ENCODE data around the gene SNRPN. TPM values are rescaled to one million over a fixed set of nuclear protein-coding genes. Genes with fewer than 3 reads are reported as not detected.
"Not testable (repeated sequence)": the region's sequence is repeated elsewhere in the genome, so short reads cannot be mapped to it uniquely, and the experiment has no call there.

The SNRPN gene
- total RNA-seq, 1 experiment from 2014 or later, result 2.0 TPM

- BruUV-seq (replicated peaks); H3K27me3 ChIP-seq (ENCODE audit: insufficient read depth, low read length); RAD21 ChIA-PET (ENCODE audit: low non-redundant PET in 1 of 2, low total read pairs in 2 of 2, uncharacterized antibody in 2 of 2, unreplicated experiment in 2 of 2); ATAC-seq; DNase-seq (ENCODE audit: low read depth, low spot score); H3K9me2 ChIP-seq (ENCODE audit: insufficient read depth); H3K79me2 ChIP-seq (ENCODE audit: insufficient read depth, low read length); H3K4me1 ChIP-seq (ENCODE audit: control insufficient read depth in 1 of 2, insufficient read depth in 2 of 2, low read length in 2 of 2); CTCF ChIA-PET; H2AFZ ChIP-seq (ENCODE audit: low read depth, low read length, poor library complexity, severe bottlenecking); H3K36me3 ChIP-seq (ENCODE audit: control insufficient read depth in 1 of 2, insufficient read depth in 2 of 2, low read length in 2 of 2); H3K4me3 ChIP-seq (replicated peaks in 1 of 2; ENCODE audit: low read depth in 1 of 2, low read length in 2 of 2); H3K4me2 ChIP-seq (ENCODE audit: low read length); H3K9ac ChIP-seq (ENCODE audit: low read length); H3K27ac ChIP-seq (ENCODE audit: low read depth, low read length); H4K20me1 ChIP-seq (ENCODE audit: insufficient read depth); POLR2A ChIA-PET; intact Hi-C loops (cut with micrococcal nuclease): not testable (repeated sequence)
- H3K9me3 ChIP-seq (ENCODE audit: control insufficient read depth in 1 of 2, insufficient read depth in 1 of 2, low read depth in 1 of 2, low read length in 2 of 2), result peaks cover 4 to 27% of the 10 kb centered on the region in 2 experiments; a peak in 2 of 4 replicates
These were observed 32.0 kb upstream of the SNRPN start for GRCh38 chr15:24922781-24923180.

GRCh38 chr15:24924153-24924552 lies 30.6 kb upstream of the SNRPN start:
- Histone ChIP-seq H3K36me3 (ENCODE audit: control insufficient read depth in 1 of 2, insufficient read depth in 2 of 2, low read length in 2 of 2) (no peaks in the 10 kb centered on the region), H3K27ac (ENCODE audit: low read depth, low read length) (no peak overlapping the region), H4K20me1 (ENCODE audit: insufficient read depth) (no peaks in the 10 kb centered on the region), H3K4me1 (ENCODE audit: control insufficient read depth in 1 of 2, insufficient read depth in 2 of 2, low read length in 2 of 2) (no peaks in the 10 kb centered on the region), H3K79me2 (ENCODE audit: insufficient read depth, low read length) (no peaks in the 10 kb centered on the region), H3K9me2 (ENCODE audit: insufficient read depth) (no peaks in the 10 kb centered on the region), H3K9ac (ENCODE audit: low read length) (no peak overlapping the region), H3K4me2 (ENCODE audit: low read length) (no peak overlapping the region), H3K4me3 (replicated peaks in 1 of 2; ENCODE audit: low read depth in 1 of 2, low read length in 2 of 2) (no peak overlapping the region), H3K9me3 (ENCODE audit: control insufficient read depth in 1 of 2, insufficient read depth in 1 of 2, low read depth in 1 of 2, low read length in 2 of 2) (peaks cover 4 to 32% of the 10 kb centered on the region in 2 experiments; a peak in 2 of 4 replicates), H3K27me3 (ENCODE audit: insufficient read depth, low read length) (no peaks in the 10 kb centered on the region), H2AFZ (ENCODE audit: low read depth, low read length, poor library complexity, severe bottlenecking) (no peak overlapping the region)
- TF ChIP-seq EZH2phosphoT487 (IDR thresholded peaks at IDR 0.05; ENCODE audit: borderline replicate concordance), result no peak
- ATAC-seq (no peak), DNase-seq (ENCODE audit: low read depth, low spot score) (no peak)
- no TSS peak for BruUV-seq (replicated peaks)
- intact Hi-C loops (cut with micrococcal nuclease), result no loop called here
- ChIA-PET RAD21 (ENCODE audit: low non-redundant PET in 1 of 2, low total read pairs in 2 of 2, uncharacterized antibody in 2 of 2, unreplicated experiment in 2 of 2) (no interaction called here), CTCF (no interaction called here), POLR2A (no interaction called here)

GRCh38 chr15:24924621-24925020 lies 30.2 kb upstream of the SNRPN start:
- H3K79me2 ChIP-seq (ENCODE audit: insufficient read depth, low read length), result no peaks in the 10 kb centered on the region
- BruUV-seq (replicated peaks), result no TSS peak
- H4K20me1 ChIP-seq (ENCODE audit: insufficient read depth), result no peaks in the 10 kb centered on the region
- DNase-seq (ENCODE audit: low read depth, low spot score) (no peak), ATAC-seq (no peak)
- H3K4me3 ChIP-seq (replicated peaks in 1 of 2; ENCODE audit: low read depth in 1 of 2, low read length in 2 of 2), result no peak overlapping the region
- no peaks in the 10 kb centered on the region for H3K27me3 ChIP-seq (ENCODE audit: insufficient read depth, low read length)
- H3K4me1 ChIP-seq (ENCODE audit: control insufficient read depth in 1 of 2, insufficient read depth in 2 of 2, low read length in 2 of 2), result no peaks in the 10 kb centered on the region
- no peak overlapping the region for H3K4me2 ChIP-seq (ENCODE audit: low read length)
- ChIA-PET CTCF (no interaction called here), POLR2A (no interaction called here), RAD21 (ENCODE audit: low non-redundant PET in 1 of 2, low total read pairs in 2 of 2, uncharacterized antibody in 2 of 2, unreplicated experiment in 2 of 2) (no interaction called here)
- no peak overlapping the region for H3K9ac ChIP-seq (ENCODE audit: low read length)
- intact Hi-C loops (cut with micrococcal nuclease), result no loop called here
- peaks cover 8 to 31% of the 10 kb centered on the region in 2 experiments; a peak in 2 of 4 replicates for H3K9me3 ChIP-seq (ENCODE audit: control insufficient read depth in 1 of 2, insufficient read depth in 1 of 2, low read depth in 1 of 2, low read length in 2 of 2)
- H3K27ac ChIP-seq (ENCODE audit: low read depth, low read length), result no peak overlapping the region
- H3K36me3 ChIP-seq (ENCODE audit: control insufficient read depth in 1 of 2, insufficient read depth in 2 of 2, low read length in 2 of 2), result no peaks in the 10 kb centered on the region
- no peak overlapping the region for H2AFZ ChIP-seq (ENCODE audit: low read depth, low read length, poor library complexity, severe bottlenecking)
- no peaks in the 10 kb centered on the region for H3K9me2 ChIP-seq (ENCODE audit: insufficient read depth)
- TF ChIP-seq ZNF274 (IDR thresholded peaks at IDR 0.05; ENCODE audit: low read depth, low read length) (no peak), ELF1 (IDR thresholded peaks at IDR 0.05; ENCODE audit: borderline replicate concordance, low read depth) (no peak), MAX (IDR thresholded peaks at IDR 0.05) (no peak), CEBPB (IDR thresholded peaks at IDR 0.05; ENCODE audit: low read depth) (no peak), JUND (IDR thresholded peaks at IDR 0.05) (no peak), EZH2phosphoT487 (IDR thresholded peaks at IDR 0.05; ENCODE audit: borderline replicate concordance) (no peak), ATF3 (IDR thresholded peaks at IDR 0.05) (no peak), ZBTB33 (IDR thresholded peaks at IDR 0.05; ENCODE audit: extremely low read depth, insufficient replicate concordance, low read length) (no peak), SRF (IDR thresholded peaks at IDR 0.05; ENCODE audit: low read depth) (no peak), YY1 (IDR thresholded peaks at IDR 0.05; ENCODE audit: extremely low read depth, insufficient replicate concordance, low read depth, low read length) (no peak), TCF7L2 (IDR thresholded peaks at IDR 0.05; ENCODE audit: borderline replicate concordance, extremely low read depth, insufficient read depth, insufficient read length) (no peak)
